ENCODE results near the gene ADGRV1.

DNA sequence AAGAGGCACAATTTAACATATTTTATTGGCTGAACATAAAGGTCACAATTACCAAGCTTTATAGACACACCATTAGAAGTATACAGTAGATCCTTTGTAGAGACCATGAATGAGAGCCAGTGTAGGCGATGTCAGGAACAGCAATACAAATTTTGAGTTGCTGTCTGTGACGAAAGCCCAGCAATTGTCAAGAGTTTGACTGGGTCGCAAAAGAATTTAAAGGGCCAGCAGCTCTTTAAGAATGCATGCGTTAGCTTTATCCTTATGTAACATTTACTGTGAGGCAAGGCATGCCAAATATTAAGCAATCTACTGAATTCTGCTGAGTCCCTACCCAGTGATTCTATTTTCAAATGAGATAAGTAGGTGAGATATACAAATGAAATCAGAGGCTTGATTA, 587.6 kb downstream of the ADGRV1 start:
- TF ChIP-seq, protein P1, sequence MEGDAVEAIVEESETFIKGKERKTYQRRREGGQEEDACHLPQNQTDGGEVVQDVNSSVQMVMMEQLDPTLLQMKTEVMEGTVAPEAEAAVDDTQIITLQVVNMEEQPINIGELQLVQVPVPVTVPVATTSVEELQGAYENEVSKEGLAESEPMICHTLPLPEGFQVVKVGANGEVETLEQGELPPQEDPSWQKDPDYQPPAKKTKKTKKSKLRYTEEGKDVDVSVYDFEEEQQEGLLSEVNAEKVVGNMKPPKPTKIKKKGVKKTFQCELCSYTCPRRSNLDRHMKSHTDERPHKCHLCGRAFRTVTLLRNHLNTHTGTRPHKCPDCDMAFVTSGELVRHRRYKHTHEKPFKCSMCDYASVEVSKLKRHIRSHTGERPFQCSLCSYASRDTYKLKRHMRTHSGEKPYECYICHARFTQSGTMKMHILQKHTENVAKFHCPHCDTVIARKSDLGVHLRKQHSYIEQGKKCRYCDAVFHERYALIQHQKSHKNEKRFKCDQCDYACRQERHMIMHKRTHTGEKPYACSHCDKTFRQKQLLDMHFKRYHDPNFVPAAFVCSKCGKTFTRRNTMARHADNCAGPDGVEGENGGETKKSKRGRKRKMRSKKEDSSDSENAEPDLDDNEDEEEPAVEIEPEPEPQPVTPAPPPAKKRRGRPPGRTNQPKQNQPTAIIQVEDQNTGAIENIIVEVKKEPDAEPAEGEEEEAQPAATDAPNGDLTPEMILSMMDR (IDR thresholded peaks at IDR 0.05): no peak
- TF ChIP-seq POLR2A (IDR thresholded peaks at IDR 0.05) (no peak), POLR2AphosphoS5 (IDR thresholded peaks at IDR 0.05) (no peak)

All from prostate gland (tissue), 2 donors.